RKO (cell line): ENCODE results near the gene RGP1.

Experiments used
- DNase-seq: peaks from one replicate; pipeline ENCODE4 v3.0.0-alpha.2; 2016; ENCODE audit warnings: low spot score

The RGP1 gene

DNA sequence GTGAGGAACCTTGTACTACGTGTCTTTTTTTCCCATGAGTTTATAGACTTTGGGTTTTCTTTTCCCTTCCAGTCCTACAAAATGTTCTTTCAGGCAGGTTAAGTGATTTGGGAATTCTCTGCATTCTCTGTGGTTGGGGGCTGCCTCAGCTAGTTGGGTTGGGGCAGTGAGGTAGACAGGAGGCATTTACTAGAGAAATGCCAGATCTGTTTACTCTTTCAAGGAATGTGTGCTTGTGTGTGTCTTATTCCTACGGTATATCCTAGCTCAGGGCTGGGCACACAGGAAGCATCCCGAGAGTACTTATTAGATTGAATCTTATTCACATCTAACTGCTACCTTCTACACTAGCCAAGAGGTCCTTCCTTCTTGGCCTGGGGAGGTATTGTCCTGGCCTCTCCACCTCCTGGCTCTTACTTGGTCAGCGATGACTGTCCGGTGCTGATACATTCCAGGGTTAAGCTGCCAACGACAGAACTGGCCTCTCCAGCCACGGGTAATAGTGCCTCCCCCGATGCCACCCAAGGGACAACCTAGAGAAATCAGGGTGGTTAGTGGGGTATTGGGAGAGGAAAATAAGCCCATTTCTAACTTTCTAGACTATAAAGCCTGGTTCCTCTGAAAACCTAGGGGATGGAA is 5.1 kb upstream of the RGP1 start:
- DNase-seq: no peak

DNA sequence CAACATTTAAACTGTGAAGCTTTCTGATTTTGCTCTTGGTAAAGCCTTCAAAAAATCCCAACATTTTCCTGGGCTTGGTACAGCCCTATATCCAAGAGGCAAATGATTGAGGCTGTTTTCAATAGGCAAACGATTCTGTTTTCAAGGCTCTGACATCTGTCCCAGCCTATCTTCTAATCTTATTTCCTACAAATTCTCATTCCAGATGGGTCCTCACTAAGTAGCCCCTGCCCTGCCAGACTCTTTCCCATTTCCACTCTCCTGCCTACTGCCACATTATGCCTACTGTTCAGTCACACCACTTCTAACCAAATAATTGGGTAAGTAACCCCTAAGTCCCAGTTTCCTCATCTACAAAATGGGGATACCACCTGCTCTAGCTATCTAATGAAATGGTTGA is 3.5 kb upstream of the RGP1 start:
- no peak for DNase-seq

DNA sequence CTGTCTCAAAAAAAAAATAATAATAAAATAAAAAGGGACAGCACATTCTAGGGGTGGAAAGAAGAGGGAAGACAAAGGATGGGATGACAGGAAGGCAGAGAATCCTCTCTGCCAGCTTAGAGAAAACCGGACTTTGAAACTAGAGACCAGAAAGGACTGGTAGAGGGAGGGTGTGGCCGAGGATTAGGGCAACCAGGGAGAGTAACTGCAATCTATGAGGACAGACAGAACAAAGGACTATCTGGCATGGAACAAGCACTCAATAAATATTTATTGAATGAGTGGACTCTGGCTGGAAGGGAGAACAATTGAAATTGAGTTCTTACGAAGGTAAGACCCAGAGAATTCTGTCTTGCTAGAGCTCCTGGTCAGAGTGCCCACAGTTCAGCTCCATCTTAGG is 2.5 kb upstream of the RGP1 start:
- no peak for DNase-seq

DNA sequence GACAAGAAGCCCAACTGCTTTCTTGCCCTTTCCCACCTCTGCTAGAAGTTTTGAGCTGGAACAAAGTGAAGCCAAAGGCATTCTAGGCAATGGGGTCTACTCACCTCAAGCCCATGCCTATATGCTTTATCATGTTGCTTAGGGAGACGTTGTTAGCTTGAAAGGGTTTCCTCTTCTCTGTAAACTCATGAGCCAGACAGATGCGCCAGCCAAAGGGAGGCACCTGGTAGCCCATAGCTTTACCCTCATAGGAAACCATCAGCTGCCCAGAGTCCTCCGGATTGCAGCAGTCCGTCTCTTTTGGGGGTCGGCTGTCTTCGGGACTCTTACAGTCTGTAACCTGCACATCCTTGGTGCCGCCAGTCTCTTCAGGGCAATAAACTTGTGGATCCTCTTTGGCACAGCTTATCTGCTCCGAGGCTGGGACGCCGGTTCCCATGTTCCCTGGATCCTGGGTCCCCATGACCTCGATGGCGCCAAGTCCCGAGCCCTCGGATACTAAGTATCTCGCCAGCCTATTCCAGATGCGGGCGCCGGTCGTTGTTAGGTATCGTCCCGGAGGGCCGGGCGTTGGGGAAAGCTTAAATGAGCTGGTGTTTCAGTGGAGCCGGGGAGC is 737 bp upstream of the RGP1 start:
- DNase-seq: peak; percentile 52

DNA sequence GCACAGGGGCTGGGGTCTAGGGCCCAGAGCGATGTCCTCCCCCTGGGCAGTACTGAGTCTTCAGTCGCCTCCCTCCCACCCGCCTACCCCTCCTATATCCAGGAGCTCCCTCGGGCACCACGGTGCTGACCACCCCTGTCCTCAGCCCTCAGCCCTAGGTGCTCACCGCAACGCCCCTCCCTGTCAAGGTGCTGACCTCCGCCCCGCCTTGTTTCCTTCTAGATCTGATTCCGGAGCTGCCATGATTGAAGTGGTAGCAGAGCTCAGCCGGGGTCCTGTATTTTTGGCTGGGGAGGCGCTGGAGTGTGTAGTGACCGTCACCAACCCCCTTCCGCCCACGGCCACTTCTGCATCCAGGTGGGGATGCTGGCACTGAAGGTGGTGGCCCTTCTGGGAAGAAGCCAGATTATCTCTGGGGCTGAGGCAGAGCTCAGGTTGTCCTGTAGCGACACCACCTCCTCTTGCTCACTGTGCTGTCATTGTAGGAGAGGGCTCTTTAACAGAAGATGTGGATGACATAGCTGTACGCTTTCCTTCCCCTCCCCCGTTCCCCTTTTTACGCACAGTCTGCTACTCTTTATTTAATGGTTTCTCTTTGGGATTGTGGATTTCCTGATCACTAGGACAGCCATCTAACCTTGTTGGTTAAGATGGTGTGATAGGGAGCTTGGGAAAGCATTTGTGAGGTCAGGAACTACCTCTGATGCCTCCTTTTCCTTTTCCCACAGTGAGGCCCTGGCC is 598 bp downstream of the RGP1 start:
- DNase-seq: peak; percentile 51

DNA sequence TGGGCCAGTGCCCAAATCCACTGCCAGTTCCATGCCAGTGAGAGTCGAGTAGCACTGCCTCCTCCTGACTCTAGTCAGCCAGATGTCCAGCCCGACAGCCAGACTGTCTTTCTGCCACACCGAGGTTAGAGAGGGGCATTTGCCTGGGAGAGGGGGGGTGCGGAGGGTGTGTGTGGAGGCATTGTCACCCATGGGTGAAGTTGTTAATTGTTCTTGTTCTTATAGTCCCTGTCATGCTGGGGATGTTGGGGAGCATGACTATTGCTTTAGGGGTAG is 1.1 kb downstream of the RGP1 start:
- no peak for DNase-seq

DNA sequence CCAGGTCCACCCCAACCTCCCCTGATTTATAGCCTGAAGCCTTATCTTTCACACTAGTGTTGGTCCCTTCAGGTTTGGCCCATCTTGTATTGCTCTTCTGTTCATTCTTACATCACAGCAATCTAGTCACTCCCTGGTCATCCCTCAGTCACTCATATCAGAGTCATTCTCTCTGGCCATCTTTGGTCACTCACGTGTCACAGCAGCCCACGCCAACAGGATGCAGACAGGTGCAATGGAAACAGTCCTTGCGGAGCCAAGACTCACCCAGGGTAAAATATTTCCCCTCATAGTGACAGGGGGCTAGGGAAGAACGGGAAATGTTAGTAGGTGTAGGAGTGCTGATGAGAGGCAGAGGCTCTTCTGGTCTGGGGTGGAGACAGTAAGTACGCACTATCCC is 4.4 kb downstream of the RGP1 start:
- peak; percentile 72 for DNase-seq

DNA sequence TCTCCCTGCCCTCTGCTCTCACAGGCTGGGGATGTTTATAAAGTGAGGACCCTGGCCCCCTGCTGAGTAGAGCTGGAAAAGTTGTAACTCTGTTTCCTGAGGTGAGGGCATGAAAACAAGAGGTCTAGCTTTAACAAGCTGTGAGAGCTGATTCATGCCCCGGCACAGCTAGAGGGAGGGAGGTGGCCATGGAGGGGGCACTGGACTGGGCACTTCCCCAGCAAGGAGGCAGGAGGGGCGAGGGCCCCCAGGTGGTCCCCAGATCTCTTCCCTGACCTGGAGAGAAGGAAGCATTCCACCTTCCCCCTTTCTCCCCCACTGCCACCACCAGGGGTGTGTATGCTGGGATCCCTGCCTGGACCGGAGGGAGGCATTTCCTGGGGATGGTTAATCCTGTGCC is 5.2 kb downstream of the RGP1 start, which contains the start of gene MSMP:
TSS of gene MSMP (minus strand) at position 13 of the 400 bp plus-strand sequence. CDS start 147 bp downstream, outside the sequence.
- no peak for DNase-seq

DNA sequence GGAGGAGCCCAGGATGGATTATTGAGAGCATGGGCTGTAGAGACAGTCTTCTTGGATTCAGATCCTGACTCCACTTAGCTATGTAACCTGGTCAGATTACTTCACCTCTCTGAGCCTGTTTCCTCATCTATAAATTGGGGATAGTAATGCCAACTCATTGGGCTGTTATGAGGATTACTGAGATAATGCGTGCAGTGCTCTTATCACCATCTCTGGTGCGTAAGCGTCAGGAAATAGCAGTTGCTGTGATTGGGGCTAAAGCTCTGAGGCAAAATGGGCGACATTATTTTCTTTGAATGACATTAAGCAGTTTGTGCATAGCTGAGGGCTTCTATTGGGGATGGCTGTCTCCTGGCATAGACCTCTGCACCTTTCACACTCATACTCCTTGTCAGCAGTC is 6.0 kb downstream of the RGP1 start:
- DNase-seq: no peak

DNA sequence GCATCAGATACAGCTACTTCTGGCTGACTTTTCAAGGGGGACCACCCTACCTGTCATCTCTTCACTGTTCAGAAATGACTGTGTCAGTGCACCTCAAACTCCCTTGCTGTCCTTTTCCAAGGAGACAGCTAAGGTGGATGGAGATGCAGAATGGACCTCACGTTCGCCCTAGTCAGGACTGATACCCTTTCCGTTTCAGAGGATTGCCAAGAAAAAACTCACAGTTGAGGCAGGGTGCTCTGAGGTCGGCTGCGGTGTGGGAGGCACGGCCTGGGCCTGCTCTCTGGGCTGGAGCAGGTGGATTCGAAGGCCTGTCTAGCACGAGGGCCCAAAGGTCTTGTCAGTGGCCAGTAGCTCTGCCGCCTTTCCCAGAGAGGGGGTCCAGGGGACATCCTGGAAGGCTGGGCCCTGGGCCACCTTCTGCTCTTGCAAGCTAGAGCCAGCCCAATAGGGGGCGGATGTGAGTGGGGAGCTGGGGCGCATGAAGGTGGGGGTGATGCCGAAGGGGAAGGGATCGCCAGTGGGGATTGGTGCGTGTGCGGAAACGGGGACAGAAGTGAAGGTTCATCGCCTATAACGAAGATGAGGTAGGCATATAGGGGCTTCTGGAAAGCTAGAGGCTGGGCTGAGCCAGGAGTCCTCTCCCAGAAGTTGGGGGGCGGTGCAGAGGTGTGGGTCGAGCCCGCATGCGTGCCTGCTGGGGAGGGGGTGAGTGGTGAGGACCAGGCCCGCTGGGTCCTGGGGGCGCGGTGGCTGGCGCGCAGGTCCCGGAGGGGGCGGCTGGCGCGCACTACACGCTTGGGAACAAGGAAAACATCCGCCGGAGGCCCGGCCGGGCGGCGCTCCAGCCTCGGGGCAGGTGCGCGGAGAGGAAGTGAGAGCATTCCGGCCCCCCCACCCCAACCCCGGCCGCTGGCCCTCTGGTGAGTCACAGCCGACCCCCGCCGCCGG is 7.5 kb downstream of the RGP1 start:
- peak; percentile 83 for DNase-seq

DNA sequence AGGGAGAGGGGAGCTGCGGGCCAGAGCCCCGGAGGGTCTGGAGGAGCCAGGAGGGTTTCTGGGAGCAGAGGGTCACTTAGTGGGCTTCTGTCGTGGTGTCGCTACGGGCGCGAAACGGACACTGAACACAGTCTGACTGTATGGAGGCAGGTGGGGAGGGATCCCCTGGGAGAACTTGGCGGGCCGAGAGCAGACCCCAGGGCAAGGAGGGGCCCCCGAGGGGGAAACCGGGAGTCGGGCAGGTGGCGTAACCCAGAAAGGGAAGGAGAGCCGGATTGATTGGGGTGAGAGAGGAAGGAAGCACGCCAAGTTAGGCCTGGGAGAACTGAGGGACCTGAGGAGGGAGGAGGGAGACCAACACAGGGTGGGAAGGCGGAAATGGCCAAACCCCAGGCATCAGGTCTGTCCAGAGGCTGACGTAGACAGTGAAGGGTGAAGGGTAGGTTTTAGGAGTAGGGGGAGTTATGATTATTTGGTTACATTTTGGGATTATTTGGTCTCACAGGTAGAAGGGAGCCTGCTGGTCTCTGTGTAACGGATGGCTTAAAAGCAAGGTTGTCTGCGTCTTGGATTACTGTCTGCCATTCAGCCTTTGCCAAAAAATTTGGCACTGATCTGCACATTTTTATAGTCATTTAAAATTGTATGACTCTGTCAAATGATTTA is 8.3 kb downstream of the RGP1 start:
- DNase-seq: peak; percentile 80

DNA sequence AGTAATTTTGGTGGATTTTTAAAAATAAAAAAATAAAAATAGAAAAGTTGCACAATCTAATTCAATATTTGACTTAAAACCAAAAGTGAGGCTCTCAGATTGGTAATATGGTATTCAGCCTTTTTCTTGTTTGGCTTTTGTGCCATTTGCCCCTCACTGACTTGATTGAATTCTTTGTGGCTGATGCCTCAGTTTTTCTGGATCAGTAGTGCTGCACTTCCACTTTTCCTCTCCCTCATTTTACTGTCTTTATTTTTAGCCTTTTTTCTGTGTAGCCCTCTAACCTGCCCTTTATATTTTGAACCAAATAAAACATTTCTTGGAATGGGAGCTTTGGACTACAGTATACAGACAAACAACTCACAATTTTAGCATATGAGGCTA is 8.8 kb downstream of the RGP1 start:
- DNase-seq: peak; percentile 40

DNA sequence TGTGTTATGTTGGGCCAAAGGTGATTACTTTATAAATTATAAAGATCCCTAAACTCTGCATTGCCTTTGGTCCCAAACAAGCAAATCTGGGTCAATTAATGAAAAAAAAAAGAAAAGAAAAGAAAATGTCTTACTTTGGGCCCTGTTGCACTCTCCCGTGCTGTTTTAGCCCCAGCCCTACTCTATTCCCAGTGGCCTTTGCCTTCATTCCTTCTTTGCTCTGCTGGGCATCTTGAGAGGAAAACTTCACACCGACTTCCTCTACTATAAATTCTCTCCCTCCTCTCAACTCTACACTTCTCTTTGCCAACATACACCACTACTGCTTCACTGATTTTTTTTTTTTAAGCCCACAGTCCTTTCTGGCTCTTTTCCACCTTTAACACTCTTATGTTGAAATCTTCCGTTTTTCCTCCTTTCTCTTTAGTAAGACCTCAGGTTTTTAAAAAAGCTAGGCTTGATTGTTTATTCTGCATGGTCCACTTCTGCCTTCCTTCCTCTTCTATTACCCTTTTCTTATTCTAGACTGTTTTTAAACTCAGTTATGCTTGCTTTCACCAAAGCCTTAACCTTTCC is 9.5 kb downstream of the RGP1 start:
- no peak for DNase-seq

DNA sequence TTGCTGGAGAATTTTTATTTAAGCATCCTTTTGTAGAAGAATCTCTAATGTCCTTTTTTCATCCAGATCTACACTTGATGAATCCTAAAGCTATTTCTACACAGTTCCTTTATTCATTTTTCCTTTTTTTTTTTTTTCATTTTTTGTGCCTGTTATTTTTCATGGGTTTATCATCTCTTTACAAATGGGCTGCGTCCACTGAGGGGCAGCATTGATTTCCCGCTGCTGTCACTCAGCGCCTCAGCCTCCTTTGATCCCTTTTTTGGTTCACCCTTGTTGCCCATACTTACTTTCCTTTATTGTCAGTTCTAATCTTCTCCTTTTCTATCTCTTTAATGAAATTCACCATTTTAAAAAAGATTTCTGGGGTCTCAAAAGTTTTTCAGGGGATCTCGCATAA is 10.7 kb downstream of the RGP1 start:
- no peak for DNase-seq

DNA sequence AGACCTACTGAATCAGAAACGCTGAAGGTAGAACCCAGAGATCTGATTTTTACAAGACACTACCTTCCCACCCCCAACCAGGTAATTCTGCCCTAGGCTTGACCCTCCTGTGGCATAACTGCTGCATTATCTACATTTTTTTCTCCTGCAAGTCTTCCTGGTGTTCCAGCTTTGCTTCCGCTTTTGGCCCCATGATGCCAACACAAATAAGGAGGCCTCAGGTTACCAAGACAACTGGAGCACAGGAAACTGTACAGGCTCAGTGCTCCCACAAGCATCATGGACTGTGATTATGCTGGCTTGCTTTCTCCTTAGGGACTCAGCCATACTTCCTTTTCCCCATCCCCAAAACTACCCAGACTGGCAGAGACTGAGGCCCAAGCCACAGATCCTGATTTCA is 11.6 kb downstream of the RGP1 start:
- DNase-seq: no peak

DNA sequence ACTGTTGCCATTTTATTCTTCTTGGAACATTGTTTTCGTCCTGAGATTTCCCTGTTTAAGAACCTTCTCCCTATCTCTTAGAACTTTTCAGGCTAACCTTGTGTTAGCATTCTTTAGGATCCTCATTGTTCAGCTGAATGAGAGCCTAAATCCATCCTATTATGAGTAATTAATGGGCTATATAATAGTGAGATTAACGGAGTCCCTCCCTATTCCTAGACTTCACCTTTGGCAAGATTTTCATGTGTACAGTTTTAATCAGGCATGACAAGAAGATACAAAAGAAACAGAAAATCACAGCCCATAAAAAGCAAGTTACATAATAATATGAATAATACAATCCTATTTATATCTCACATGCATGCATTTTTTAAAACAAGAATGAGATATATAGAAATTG is 14.1 kb downstream of the RGP1 start:
- DNase-seq: no peak

DNA sequence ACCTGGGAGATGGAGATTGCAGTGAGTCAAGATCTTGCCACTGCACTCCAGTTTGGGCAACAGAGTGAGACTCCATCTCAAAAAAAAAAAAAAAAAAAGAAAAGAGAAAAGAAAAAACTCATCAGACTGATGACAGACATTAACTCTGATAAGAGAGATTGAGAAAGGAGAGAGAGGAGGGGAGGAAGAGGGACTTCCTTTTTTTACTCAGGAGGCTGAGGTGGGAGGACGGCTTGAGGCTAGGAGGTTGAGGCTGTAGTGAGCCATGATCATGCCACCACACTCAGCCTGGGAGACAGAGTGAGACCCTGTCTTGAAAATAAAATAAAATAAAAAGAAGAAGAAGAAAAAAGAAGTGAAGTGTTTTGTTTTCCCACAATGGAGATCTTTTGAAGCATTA is 14.7 kb downstream of the RGP1 start:
- no peak for DNase-seq

DNA sequence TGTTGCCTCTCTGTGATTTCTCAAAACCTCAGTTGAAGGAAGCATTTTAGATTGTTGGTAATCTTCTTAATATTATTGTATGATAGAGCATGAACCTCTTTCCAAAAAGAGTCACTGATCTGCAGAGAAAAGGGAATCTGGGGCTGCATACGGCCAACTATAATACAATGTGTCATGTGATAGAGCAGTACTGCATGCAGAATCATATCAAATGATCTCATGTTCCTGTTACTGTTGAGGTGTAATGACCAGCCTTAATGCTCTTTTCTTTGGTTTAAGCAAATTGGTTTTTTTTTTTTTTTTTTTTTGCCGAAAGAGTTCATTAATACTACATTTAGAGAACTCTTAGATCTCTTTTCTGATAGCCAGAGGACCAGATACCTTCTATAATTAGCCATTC is 17.9 kb downstream of the RGP1 start:
- DNase-seq: no peak

DNA sequence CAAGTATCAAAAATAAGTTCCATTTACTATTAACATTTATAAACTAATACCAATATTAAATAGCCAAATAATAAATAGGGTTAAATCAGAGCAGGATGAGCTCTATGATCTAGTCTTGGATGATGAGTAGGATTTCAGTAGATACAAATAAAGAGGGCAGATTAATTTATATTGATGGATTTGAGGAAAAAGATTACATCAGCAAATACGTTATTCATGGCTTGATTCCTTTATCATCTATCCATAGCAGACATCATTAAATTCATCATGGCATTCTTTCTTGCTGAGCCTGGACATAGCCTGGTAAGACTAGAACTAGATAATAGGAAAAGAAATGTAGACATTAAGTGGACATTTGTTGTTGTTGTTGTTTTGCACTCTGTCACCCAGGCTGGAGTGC is 18.4 kb downstream of the RGP1 start:
- DNase-seq: no peak

DNA sequence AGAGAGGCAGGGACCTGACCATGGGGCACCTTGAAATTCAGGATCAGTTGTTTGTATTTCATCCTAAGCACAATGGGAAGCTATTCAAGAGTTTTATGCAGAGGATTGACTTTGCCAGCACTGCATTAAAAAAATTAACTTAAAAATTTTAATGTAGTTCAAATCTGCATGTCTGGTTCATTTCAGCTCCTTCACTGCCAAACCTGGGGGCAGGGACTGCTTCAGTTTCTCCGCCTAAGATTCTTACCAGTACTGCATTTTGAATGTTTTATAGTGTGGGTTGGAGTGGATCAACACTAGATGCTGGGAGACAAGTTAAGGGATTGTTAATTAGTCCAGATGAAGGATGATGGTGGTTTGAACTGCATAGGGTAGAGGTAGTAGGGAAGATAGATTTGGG is 20.7 kb downstream of the RGP1 start:
- no peak for DNase-seq

DNA sequence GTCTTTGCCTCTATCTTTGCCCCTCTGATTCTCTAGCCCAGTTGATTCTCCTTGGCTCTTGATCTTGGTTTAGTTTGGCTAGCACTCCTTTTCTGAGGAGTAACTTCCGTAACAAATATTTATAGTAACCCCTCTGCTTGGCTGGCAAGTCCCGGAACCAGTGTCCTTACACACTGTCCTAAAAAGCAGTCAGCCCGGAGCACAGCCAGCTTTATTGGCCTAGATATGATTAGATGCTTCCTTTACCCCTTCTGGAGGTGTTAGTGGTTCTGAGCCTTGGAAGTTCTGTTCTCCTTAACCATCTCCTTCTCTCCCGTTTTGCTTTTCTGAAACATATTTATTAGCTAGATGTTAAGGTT is 22.0 kb downstream of the RGP1 start:
- no peak for DNase-seq

DNA sequence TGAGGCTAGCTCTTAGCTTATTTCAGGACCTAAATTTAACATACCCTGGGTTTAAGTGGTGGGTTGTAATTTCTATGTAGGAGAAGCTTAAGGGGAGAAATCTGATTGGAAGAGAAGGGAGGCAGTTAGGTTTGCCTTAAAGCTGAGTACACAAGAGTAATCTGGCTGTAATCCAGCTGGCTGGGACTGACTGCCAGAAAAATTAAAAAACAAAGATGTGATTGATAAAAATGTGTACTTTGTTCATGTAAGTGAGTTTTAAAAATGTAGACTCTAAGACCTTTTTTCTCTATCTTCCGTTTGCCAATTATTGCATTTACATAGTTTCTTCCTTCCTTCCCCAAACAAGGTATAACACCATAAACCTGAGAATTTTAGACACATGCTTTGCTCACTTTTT is 22.4 kb downstream of the RGP1 start:
- DNase-seq: no peak
